Measurements from ENCODE around the gene C9orf43. TPM values are rescaled to one million over a fixed set of nuclear protein-coding genes. Genes with fewer than 3 reads are reported as not detected.
A peak's percentile ranks its signal among the peaks of the same experiment; 100 is the strongest.
"Not testable (repeated sequence)": the region's sequence is repeated elsewhere in the genome, so short reads cannot be mapped to it uniquely, and the experiment has no call there.

Gene C9orf43
- total and polyA plus RNA-seq, 10 donors = 0.27 to 0.92 (median 0.47) TPM; not detected in 2

- peaks cover 0 to 19% (median 14%) of the 10 kb centered on the region in 6 donors for H3K36me3 ChIP-seq
- intact Hi-C loops (cut with DNase I; ENCODE audit: low total_unique reads) = no loop called here
- H3K27me3 ChIP-seq (replicated peaks in 1 of 7) = no peaks in the 10 kb centered on the region
- peak overlapping the region in 7 of 8 donors; percentile 16 to 68 (median 49) for H3K27ac ChIP-seq
- DNase-seq = no peak
- no peak overlapping the region for H3K4me3 ChIP-seq
- no peaks in the 10 kb centered on the region for H3K9me3 ChIP-seq
- WGBS, 5 donors = 40 to 76% (median 66%) methylated on average over 2 of the region's 2 CpGs
- peaks cover 1 to 84% (median 43%) of the 10 kb centered on the region in 6 donors for H3K4me1 ChIP-seq
- TF ChIP-seq POLR2A (IDR thresholded peaks at IDR 0.05) (no peak), POLR2AphosphoS5 (IDR thresholded peaks at IDR 0.05) (no peak)
- TF ChIP-seq, protein P1, sequence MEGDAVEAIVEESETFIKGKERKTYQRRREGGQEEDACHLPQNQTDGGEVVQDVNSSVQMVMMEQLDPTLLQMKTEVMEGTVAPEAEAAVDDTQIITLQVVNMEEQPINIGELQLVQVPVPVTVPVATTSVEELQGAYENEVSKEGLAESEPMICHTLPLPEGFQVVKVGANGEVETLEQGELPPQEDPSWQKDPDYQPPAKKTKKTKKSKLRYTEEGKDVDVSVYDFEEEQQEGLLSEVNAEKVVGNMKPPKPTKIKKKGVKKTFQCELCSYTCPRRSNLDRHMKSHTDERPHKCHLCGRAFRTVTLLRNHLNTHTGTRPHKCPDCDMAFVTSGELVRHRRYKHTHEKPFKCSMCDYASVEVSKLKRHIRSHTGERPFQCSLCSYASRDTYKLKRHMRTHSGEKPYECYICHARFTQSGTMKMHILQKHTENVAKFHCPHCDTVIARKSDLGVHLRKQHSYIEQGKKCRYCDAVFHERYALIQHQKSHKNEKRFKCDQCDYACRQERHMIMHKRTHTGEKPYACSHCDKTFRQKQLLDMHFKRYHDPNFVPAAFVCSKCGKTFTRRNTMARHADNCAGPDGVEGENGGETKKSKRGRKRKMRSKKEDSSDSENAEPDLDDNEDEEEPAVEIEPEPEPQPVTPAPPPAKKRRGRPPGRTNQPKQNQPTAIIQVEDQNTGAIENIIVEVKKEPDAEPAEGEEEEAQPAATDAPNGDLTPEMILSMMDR (IDR thresholded peaks at IDR 0.05 in 8 of 11, conservative IDR thresholded peaks at IDR 0.05 in 3 of 11) = no peak
Measured at GRCh38 chr9:113403646-113404045, 6.9 kb upstream of the C9orf43 start.

- intact Hi-C loops (cut with DNase I; ENCODE audit: low total_unique reads) = loop anchor here (5.0 kb wide), 1 partner anchor 134 kb away; no protein-coding TSS in a partner anchor
- H3K4me3 ChIP-seq; DNase-seq; H3K9me3 ChIP-seq; H3K27me3 ChIP-seq (replicated peaks in 1 of 7): not testable (repeated sequence)
- Histone ChIP-seq H3K27ac (peak overlapping the region in 5 of 8 donors; percentile 17 to 59 (median 52)), H3K4me1 (peaks cover 11 to 78% (median 42%) of the 10 kb centered on the region in 6 donors), H3K36me3 (peaks cover 0 to 27% (median 19%) of the 10 kb centered on the region in 6 donors)
- WGBS, 5 donors = 86 to 98% (median 92%) methylated on average over 9 of the region's 9 CpGs
Measured at GRCh38 chr9:113406353-113406752, 4.2 kb upstream of the C9orf43 start.

- not testable (repeated sequence) for H3K27me3 ChIP-seq (replicated peaks in 1 of 7); H3K9me3 ChIP-seq; DNase-seq; H3K4me3 ChIP-seq
- Histone ChIP-seq H3K27ac (peak overlapping the region in 5 of 8 donors; percentile 17 to 59 (median 52)), H3K36me3 (peaks cover 0 to 27% (median 19%) of the 10 kb centered on the region in 6 donors), H3K4me1 (peaks cover 11 to 78% (median 42%) of the 10 kb centered on the region in 6 donors)
- intact Hi-C loops (cut with DNase I; ENCODE audit: low total_unique reads) = loop anchor here (5.0 kb wide), 1 partner anchor 135 kb away; no protein-coding TSS in a partner anchor
- TF ChIP-seq POLR2AphosphoS5 (IDR thresholded peaks at IDR 0.05) = peak in 1 of 3 donors; percentile 10
- TF ChIP-seq, protein P1 (IDR thresholded peaks at IDR 0.05 in 8 of 11, conservative IDR thresholded peaks at IDR 0.05 in 3 of 11) = peak; percentile 40 to 79 (median 64)
- 39 to 59% (median 46%) methylated on average over 7 of the region's 7 CpGs for WGBS, 5 donors
Measured at GRCh38 chr9:113406873-113407511, 3.6 kb upstream of the C9orf43 start.

DNA sequence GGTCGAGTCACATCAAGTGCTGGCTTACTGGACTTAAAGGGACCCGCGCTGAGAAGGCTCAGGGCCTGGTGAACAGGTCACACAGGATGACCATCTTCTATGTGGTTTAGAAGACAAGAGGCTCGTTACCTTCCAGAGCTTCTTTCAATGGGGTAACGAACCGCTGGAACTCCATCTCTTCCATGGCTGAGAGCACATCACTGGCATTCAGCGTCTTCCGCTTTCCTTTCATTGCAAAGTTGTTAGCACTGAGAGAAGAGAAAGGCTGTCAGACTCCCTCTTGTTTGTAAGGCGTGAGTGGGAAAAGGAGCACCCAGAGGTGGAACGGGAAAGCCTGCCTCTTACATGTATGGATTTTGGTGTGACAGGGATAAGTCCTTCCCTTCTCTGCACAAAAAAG lies 1.1 kb upstream of the C9orf43 start:
- intact Hi-C loops (cut with DNase I; ENCODE audit: low total_unique reads) = loop anchor here (5.0 kb wide), 1 partner anchor 137 kb away; no protein-coding TSS in a partner anchor
- H3K4me1 ChIP-seq = peaks cover 11 to 53% (median 40%) of the 10 kb centered on the region in 6 donors
- TF ChIP-seq POLR2A (IDR thresholded peaks at IDR 0.05) = no peak
- TF ChIP-seq, protein P1 (IDR thresholded peaks at IDR 0.05 in 8 of 11, conservative IDR thresholded peaks at IDR 0.05 in 3 of 11) = no peak
- TF ChIP-seq POLR2AphosphoS5 (IDR thresholded peaks at IDR 0.05) = no peak
- H3K9me3 ChIP-seq = no peaks in the 10 kb centered on the region
- H3K4me3 ChIP-seq = peak overlapping the region; percentile 65 to 95 (median 83)
- DNase-seq = no peak
- H3K36me3 ChIP-seq = peaks cover 0 to 27% (median 19%) of the 10 kb centered on the region in 6 donors
- peak overlapping the region; percentile 95 to 97 (median 96) for H3K27ac ChIP-seq
- WGBS, 5 donors = 37 to 52% (median 44%) methylated on average over 10 of the region's 10 CpGs
- H3K27me3 ChIP-seq (replicated peaks in 1 of 7) = no peaks in the 10 kb centered on the region

All from spleen (tissue), 11 donors.